Spleen (tissue), 7 donors: ENCODE results near the gene CASP10.

ENCODE experiments used
- POLR2A ChIP-seq, 3 donors: fragments of 450-650 bp; IDR thresholded peaks; one replicate each; pipeline ENCODE4 v1.5.1; 2017; ENCODE audit warnings: antibody characterized with exemption in 3 of 3, mild to moderate bottlenecking in 1 of 3
- POLR2AphosphoS5 ChIP-seq, 3 donors: sonication (generic); formaldehyde crosslinking; IDR thresholded peaks; one replicate each; pipeline ENCODE4 v1.5.1; 2017; ENCODE audit warnings: antibody characterized with exemption in 3 of 3
- TF ChIP-seq, protein P1 (sequence below), 11 experiments: fragments of 200-600 bp in 7 of 11; fragments of 450-650 bp in 4 of 11; sonication (generic) in 4 of 11; IDR thresholded peaks in 8 of 11; conservative IDR thresholded peaks in 3 of 11; 1 replicate in 7 of 11; 2 replicates in 4 of 11; pipeline versions ENCODE4 v1.4.0 to v1.8.0; 2016 to 2021; ENCODE audit warnings: antibody characterized with exemption in 11 of 11, inconsistent platforms in 4 of 11, mild to moderate bottlenecking in 1 of 11
- donor health status: DM: no; HTN: no; CAD: no; lungs with moderate emphysema.
- donor health status: DM: no; HTN: no; CAD: no.
- donor health status: DM: no; HTN: no; CAD: no.

DNA sequence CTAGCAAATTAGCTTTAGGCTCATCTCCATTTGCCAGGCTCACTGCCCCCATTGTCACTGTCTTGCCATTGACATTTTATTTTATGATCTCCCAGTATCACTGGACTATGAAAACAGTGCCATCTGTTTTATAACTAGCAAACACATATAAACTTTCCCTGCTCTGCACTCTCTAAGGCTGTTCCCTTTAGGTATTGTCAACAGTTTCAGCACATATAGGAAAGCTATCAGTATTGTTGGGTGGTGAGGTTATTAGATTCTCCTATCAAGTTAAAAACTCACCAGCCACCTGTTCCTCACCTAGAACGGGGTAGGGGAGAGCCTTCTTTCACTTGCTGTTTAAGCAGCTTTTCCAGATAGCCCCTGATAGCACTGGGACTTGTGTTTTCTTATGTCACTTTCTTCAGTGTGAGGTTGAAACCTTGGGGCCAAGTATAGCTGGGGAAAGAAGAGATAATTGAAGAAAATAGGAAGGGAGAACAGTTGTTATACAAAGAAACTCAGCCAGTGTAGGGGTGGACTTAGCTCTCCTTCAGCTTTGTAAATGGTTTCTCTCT is 34.4 kb upstream of the CASP10 start:
- TF ChIP-seq, protein P1, sequence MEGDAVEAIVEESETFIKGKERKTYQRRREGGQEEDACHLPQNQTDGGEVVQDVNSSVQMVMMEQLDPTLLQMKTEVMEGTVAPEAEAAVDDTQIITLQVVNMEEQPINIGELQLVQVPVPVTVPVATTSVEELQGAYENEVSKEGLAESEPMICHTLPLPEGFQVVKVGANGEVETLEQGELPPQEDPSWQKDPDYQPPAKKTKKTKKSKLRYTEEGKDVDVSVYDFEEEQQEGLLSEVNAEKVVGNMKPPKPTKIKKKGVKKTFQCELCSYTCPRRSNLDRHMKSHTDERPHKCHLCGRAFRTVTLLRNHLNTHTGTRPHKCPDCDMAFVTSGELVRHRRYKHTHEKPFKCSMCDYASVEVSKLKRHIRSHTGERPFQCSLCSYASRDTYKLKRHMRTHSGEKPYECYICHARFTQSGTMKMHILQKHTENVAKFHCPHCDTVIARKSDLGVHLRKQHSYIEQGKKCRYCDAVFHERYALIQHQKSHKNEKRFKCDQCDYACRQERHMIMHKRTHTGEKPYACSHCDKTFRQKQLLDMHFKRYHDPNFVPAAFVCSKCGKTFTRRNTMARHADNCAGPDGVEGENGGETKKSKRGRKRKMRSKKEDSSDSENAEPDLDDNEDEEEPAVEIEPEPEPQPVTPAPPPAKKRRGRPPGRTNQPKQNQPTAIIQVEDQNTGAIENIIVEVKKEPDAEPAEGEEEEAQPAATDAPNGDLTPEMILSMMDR (IDR thresholded peaks at IDR 0.05 in 8 of 11, conservative IDR thresholded peaks at IDR 0.05 in 3 of 11): no peak
- no peak for TF ChIP-seq POLR2A (IDR thresholded peaks at IDR 0.05)
- TF ChIP-seq POLR2AphosphoS5 (IDR thresholded peaks at IDR 0.05): no peak
